VCaP (cell line): Measurements from ENCODE around the gene PALD1.

Source experiments
- H3K27ac ChIP-seq: fragments of 450-650 bp; 2 replicates; pipeline ENCODE4 v1.5.1; 2017
- TF ChIP-seq, protein P1 (sequence below): fragments of 450-650 bp; conservative IDR thresholded peaks from 2 replicates; pipeline ENCODE4 v1.5.1; 2017; ENCODE audit warnings: mild to moderate bottlenecking, moderate library complexity

The PALD1 gene

DNA sequence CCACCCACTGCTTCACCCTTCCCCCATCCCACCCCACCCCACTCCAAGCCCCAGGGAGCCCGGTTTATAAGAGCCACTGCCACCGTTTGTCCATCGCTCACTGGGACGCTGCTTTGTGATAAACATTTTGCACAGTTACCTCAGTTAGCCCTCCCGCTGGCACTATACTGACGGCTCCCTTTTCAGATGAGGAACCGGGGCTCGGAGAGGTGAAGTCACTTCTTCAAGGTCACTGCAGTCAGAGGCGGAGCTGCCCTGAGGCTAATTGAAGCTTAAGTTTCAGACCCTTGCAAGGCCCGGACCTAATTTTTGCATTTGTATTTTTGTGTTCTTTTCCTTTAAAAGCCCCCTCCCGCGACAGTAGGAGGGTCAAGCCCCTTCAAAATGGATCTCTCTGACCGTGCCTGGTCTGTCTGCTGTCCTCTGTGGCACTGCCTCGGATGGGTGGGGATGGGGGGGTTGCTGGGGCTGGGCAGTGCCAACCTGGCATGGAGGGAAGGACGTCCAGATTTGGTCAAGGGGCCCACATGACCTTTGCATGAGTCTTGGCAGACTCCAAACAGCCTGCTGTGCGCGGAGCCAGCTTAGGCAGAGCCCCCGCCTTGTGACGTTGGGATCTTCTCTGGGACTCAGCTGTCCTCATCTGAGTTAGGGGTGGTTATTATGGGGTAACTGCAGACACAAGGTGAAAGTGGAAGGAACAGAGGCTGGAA is 19.4 kb upstream of the PALD1 start:
- TF ChIP-seq, protein P1, sequence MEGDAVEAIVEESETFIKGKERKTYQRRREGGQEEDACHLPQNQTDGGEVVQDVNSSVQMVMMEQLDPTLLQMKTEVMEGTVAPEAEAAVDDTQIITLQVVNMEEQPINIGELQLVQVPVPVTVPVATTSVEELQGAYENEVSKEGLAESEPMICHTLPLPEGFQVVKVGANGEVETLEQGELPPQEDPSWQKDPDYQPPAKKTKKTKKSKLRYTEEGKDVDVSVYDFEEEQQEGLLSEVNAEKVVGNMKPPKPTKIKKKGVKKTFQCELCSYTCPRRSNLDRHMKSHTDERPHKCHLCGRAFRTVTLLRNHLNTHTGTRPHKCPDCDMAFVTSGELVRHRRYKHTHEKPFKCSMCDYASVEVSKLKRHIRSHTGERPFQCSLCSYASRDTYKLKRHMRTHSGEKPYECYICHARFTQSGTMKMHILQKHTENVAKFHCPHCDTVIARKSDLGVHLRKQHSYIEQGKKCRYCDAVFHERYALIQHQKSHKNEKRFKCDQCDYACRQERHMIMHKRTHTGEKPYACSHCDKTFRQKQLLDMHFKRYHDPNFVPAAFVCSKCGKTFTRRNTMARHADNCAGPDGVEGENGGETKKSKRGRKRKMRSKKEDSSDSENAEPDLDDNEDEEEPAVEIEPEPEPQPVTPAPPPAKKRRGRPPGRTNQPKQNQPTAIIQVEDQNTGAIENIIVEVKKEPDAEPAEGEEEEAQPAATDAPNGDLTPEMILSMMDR: no peak
- H3K27ac ChIP-seq: no peak overlapping the region

DNA sequence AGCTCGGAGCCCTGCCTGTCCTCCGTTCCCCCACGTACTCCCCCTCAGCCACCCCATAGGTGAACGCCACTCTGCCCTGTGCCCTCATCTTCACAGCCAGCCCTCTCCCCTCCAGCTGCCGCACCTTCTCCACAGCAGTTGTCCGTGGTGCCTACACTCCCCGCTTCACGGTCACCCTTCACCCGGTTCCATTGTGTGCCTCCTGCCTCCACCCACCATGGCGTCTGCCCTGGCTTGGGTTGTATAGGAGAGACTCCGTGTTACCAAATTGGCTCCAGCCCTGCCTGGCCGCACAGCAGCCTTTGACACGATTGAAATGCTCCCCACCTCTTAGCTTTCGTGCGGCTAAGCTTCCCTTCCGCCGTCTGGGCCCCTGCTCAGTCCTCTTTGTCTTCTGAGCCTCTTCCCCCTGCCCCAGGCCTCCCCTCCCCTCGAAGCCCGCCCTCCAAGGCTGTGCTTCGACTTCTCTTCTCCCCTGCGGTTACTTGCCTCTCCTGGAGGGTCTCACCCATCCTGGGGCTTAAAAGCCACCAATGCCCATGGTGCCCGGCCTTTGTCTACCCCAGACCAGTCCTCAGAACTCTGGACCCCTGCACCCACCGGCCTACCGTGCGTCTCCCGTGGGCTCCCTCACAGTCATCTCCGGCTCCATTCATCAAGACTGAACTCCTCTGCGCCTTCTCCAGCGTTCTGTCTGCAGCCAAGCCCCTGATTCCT is 18.6 kb upstream of the PALD1 start:
- H3K27ac ChIP-seq: no peak overlapping the region
- TF ChIP-seq, protein P1: no peak

DNA sequence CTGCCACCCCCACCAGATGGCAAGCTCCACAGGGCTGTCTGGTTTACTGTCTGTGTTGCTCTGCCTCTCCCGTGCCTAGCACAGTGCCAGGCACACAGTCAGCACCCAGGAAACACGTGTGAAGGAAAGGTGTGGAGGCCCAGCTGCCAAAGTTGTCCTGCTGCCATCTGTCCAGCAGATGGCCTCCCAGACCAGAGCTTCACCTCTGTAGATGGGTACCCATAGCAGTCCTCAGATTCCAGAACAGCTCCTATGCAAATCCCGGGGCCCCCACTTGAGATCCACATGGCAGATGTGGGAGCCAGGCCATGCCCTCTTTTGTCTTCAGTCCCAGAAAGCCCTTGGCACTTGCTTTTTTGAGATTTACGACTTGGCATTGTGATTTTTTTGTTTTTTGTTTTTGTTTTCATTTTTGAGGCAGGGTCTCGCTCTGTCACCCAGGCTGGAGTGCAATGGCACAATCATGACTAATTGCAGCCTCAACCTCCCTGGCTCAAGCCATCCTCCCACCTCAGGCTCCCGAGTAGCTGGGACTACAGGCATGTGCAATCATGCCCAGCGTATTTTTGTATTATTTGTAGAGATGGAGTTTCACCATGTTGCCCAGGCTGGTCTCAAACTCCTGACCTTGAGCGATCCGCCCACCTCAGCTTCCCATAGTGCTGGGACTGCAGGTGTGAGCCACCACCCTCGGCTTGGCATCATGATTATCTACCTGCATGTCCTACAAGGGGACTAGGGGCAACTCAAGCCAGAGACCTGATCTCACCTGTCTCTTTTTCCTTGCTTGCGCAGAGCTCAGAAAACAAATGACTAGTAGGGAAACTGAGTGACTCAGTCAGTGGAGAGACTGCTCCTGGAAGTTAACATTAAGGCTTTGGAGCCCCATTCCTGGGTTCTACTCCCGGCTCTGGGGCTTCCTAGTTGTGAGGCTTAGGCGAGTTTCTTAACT is 16.9 kb upstream of the PALD1 start:
- TF ChIP-seq, protein P1: peak; percentile 91
- H3K27ac ChIP-seq: peak overlapping the region; percentile 25; the same call in 1 of the 2 replicates

DNA sequence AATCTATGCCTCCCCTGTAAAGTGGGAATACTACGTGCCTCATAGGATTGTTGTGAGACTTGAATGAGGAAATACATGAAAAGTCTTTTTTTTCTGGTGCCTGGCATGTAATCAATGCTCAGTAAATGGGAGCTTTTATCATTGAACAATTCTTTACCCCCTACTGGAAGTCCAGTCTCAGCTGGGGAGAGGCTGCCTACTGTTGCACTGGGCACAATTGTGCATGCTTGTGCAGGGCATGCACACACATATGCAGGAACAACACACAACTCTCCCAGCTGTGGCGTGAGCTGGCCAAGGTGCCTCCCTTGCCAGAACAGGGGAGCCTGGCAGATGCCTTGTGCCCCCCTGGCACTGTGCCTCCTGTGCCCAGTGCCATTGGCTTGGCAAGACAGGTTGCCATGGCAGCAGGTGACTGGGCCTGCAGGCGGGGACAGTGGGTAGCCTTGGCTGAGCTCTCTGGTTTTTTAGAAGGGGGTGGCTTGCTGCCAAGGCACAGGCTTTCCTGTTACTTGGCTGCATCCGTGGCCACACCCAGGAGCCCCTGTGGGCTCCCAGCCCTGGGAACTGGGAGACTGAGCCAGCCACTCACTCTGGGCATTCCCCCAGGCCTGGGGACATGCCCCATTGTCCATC is 16.1 kb upstream of the PALD1 start:
- H3K27ac ChIP-seq: peak overlapping the region; percentile 25
- TF ChIP-seq, protein P1: no peak

DNA sequence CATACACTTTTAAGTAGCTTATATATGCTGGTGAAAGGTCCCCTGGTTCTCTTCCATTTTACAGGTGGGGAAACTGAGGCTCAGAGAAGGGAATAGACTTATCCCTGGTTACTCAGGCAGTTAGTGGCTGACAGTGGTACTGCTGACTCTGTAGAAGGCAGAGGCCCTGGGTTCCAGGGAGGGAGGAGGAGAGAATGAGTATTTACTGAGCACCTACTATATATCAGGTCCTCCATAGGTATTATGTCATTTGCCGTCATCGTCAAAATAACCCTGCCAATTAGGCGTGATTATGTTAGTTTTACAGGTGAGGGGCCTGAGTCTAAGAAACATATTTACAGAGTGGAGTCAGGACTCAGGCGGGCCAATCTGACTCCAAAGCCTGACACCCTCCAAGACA is 13.3 kb upstream of the PALD1 start:
- no peak overlapping the region for H3K27ac ChIP-seq

DNA sequence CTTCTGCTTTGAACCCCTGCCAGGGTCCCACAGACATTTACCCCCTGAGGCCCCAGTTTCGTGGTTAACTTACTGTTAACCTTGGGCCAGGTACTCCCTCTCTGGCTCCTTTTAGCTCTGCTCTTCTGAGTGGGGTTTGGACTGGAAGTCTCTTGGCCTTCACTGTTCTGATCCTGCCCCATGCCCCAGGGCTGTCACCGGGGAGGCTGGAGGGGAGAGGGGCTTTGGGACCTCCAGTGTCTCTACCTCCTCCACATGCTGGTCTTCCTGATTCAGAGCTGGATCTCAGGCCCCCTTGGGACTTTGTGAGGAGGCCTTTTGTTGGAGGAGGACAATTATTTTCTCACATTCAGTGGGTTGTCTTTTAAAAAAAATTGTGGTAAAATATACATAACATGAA is 12.7 kb upstream of the PALD1 start:
- TF ChIP-seq, protein P1: no peak
- H3K27ac ChIP-seq: no peak overlapping the region

More for the DNA sequence above, 13.3 kb upstream of the PALD1 start:
- TF ChIP-seq, protein P1: no peak
